Panc1 (cell line): Measurements from ENCODE around the gene HSPA4.

Source experiments
- POLR2AphosphoS5 ChIP-seq: IDR thresholded peaks from 2 replicates; pipeline ENCODE4 v1.6.1; 2012; ENCODE audit warnings: mild to moderate bottlenecking, low read depth, low read length, moderate library complexity
- SIN3A ChIP-seq: IDR thresholded peaks from 2 replicates; pipeline ENCODE4 v1.6.1; 2012; ENCODE audit warnings: low read depth, mild to moderate bottlenecking, low read length, moderate library complexity, borderline replicate concordance; ENCODE audit not compliant: insufficient read depth
- TF ChIP-seq, protein P1 (sequence below): fragments of 450-650 bp; IDR thresholded peaks from 2 replicates; pipeline ENCODE4 v1.5.1; 2017; ENCODE audit warnings: mild to moderate bottlenecking
- TF ChIP-seq, protein P2 (sequence below), 2 experiments: IDR thresholded peaks; 2 replicates each; pipeline ENCODE4 v1.6.1; 2011 to 2012; ENCODE audit warnings: low read depth in 2 of 2, control low read depth in 1 of 2, low read length in 1 of 2, mild to moderate bottlenecking in 1 of 2, moderate library complexity in 1 of 2; ENCODE audit not compliant: insufficient read depth in 1 of 2

DNA sequence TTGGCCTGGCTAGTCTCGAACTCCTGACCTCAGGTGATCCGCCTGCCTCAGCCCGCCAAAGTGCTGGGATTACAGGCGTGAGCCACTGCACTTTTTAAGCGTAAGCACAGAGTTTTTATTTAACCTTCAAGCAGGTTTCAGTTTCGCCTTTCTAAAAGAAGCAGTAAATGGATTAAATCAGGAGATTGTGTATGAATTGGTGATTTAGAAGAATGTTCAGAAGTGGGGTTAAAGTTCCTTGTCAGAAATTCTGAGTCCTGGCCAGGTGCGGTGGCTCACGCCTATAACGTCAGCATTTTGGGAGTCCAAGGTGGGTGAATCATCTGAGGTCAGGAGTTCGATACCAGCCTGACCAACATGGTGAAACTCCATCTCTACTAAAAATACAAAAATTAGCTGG is 12.2 kb downstream of the HSPA4 start:
- TF ChIP-seq, protein P1, sequence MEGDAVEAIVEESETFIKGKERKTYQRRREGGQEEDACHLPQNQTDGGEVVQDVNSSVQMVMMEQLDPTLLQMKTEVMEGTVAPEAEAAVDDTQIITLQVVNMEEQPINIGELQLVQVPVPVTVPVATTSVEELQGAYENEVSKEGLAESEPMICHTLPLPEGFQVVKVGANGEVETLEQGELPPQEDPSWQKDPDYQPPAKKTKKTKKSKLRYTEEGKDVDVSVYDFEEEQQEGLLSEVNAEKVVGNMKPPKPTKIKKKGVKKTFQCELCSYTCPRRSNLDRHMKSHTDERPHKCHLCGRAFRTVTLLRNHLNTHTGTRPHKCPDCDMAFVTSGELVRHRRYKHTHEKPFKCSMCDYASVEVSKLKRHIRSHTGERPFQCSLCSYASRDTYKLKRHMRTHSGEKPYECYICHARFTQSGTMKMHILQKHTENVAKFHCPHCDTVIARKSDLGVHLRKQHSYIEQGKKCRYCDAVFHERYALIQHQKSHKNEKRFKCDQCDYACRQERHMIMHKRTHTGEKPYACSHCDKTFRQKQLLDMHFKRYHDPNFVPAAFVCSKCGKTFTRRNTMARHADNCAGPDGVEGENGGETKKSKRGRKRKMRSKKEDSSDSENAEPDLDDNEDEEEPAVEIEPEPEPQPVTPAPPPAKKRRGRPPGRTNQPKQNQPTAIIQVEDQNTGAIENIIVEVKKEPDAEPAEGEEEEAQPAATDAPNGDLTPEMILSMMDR = no peak
- TF ChIP-seq POLR2AphosphoS5 (no peak), SIN3A (no peak)
- TF ChIP-seq, protein P2, sequence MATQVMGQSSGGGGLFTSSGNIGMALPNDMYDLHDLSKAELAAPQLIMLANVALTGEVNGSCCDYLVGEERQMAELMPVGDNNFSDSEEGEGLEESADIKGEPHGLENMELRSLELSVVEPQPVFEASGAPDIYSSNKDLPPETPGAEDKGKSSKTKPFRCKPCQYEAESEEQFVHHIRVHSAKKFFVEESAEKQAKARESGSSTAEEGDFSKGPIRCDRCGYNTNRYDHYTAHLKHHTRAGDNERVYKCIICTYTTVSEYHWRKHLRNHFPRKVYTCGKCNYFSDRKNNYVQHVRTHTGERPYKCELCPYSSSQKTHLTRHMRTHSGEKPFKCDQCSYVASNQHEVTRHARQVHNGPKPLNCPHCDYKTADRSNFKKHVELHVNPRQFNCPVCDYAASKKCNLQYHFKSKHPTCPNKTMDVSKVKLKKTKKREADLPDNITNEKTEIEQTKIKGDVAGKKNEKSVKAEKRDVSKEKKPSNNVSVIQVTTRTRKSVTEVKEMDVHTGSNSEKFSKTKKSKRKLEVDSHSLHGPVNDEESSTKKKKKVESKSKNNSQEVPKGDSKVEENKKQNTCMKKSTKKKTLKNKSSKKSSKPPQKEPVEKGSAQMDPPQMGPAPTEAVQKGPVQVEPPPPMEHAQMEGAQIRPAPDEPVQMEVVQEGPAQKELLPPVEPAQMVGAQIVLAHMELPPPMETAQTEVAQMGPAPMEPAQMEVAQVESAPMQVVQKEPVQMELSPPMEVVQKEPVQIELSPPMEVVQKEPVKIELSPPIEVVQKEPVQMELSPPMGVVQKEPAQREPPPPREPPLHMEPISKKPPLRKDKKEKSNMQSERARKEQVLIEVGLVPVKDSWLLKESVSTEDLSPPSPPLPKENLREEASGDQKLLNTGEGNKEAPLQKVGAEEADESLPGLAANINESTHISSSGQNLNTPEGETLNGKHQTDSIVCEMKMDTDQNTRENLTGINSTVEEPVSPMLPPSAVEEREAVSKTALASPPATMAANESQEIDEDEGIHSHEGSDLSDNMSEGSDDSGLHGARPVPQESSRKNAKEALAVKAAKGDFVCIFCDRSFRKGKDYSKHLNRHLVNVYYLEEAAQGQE (IDR thresholded peaks at IDR 0.05; ENCODE audit: insufficient read depth in 1 of 2, low read depth in 2 of 2, low read length in 1 of 2) = no peak
